LNCaP clone FGC (cell line): Measurements from ENCODE around the gene NPW.

Source experiments
- DNase-seq: peaks from one replicate; pipeline ENCODE4 v3.0.0-alpha.2; 2011; ENCODE audit warnings: low read depth
- H3K4me3 ChIP-seq: 2 replicates; pipeline ENCODE4 v1.5.1; 2011; ENCODE audit warnings: mild to moderate bottlenecking, low read depth, low read length, control low read depth
- TF ChIP-seq, protein P1 (sequence below): IDR thresholded peaks from 2 replicates; pipeline ENCODE4 v1.5.1; 2012; ENCODE audit warnings: mild to moderate bottlenecking; ENCODE audit not compliant: control insufficient read depth, insufficient read depth; ENCODE audit errors: extremely low read depth

The NPW gene

DNA sequence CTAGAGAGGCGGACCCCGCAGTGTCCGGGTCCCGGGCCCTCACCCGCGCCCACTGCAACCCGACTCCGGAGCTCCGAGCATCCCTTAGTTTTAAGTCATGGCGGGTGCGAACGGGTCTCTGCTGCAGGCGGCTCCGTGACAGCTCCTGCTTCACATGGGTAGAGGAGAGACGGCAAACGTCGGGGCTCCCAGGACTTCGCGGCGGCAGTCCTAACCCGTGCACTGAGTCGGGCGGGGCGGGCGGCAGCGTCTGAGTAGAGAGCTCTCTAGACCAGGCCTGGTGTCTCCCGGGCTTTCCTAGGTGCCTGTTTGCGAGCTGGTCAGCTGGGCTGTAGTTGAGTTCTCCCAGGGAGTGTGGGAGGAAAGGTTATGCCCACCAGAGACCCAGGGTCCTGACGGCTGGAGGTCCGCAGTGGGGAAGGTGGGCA, 28.5 kb downstream of the NPW start:
- peak overlapping the region; percentile 93 for H3K4me3 ChIP-seq
- TF ChIP-seq, protein P1, sequence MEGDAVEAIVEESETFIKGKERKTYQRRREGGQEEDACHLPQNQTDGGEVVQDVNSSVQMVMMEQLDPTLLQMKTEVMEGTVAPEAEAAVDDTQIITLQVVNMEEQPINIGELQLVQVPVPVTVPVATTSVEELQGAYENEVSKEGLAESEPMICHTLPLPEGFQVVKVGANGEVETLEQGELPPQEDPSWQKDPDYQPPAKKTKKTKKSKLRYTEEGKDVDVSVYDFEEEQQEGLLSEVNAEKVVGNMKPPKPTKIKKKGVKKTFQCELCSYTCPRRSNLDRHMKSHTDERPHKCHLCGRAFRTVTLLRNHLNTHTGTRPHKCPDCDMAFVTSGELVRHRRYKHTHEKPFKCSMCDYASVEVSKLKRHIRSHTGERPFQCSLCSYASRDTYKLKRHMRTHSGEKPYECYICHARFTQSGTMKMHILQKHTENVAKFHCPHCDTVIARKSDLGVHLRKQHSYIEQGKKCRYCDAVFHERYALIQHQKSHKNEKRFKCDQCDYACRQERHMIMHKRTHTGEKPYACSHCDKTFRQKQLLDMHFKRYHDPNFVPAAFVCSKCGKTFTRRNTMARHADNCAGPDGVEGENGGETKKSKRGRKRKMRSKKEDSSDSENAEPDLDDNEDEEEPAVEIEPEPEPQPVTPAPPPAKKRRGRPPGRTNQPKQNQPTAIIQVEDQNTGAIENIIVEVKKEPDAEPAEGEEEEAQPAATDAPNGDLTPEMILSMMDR = no peak
- no peak for DNase-seq

DNA sequence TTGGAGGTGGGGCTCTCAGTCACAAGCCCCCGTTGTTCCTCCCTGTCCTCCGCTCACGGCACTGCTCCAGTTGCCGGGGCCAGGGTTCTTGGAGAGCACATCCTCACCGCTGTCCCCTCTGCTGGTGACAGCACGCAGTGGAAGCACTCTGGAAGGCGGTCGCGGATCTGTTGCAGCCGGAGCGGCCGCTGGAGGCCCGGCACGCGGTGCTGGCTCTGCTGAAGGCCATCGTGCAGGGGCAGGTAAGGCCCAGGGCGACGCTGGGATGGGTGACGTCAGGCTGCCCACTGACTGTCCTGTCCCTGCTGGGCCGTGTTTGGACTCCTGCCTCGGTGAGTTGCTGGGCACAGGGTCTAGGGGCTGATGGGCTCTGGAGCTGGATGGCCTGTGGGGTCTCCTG, 33.6 kb downstream of the NPW start:
- no peak overlapping the region for H3K4me3 ChIP-seq
- no peak for DNase-seq
- TF ChIP-seq, protein P1 = no peak

DNA sequence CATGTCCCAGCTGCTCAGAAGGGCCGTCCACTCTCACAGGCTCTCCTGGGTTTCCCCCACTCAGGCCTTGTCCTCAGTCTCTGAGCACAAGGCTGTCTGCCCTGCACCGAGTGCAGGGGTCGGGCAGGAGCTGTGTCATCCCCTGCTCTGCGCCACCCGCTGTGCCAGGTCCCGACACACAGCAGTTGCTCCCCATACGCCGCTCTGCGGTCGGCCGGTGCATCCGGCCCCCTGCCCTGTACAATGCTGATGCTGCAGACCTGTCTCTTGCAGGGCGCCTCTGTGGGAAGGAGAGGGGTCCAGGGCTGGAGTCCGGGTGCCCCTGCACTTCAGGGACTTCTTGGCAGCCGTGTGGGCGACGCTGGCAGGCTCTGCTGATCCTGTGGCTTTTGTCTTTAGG, 34.3 kb downstream of the NPW start:
- no peak for DNase-seq
- no peak overlapping the region for H3K4me3 ChIP-seq
- TF ChIP-seq, protein P1 = no peak

DNA sequence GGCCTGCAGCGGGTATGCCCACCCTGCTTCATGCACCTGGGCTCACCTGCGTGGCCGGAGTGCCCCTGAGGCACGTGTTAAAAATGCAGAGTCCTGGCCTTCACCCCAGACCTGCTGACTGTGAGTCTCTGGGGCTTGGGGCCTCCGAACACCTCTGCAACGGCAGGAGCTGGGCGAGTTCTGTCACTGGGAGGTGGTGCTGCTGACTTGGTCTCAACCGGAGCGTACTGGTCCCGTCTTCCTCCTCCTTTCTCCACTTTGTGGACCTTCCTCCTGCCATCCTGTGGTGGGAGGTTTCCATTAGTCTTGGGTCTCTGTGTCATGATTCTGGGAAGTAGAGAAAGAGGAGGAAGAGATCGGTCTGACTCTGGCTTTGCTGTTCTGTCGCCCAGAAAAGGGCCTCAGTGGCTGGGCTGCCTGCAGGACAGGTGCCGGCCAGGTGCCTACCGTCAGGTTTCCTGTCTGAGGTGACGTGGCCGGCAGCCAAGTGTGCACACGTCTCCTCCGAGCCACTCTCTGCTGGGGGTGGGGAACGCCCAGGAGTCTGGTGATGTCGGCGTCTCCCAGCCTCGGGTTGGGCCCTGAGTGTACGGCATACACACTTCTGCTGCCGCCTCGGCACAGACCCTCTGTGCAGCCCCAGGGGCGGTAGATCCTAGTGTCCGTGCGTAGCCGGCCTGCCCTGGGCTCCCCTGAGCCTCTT, 35.1 kb downstream of the NPW start:
- TF ChIP-seq, protein P1 = no peak
- no peak overlapping the region for H3K4me3 ChIP-seq
- DNase-seq = peak; percentile 85

DNA sequence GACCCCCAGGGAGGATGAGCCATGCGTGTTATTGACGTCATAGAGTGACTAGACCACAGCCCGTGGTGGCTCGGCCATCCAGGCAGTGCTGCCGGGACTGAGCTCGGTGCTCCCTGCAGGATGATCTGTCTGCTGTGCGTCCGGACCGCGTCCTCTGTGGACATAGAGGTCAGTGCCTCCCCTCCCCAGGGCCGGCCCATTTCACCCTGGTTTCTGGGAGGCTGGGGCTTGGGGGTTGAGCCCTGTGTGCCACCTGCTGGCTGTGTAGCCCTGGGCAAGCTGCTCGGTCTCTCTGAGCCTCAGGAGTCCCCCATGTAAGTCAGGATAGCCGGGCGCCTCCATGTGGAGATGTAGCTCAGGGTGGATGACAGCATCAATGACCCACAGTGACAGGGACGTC, 36.5 kb downstream of the NPW start:
- H3K4me3 ChIP-seq = no peak overlapping the region
- no peak for DNase-seq
- TF ChIP-seq, protein P1 = no peak

- no peak for DNase-seq
- no peak overlapping the region for H3K4me3 ChIP-seq
- TF ChIP-seq, protein P1 = no peak
These were observed 37.3 kb downstream of the NPW start for GRCh38 chr16:2056681-2057407.

DNA sequence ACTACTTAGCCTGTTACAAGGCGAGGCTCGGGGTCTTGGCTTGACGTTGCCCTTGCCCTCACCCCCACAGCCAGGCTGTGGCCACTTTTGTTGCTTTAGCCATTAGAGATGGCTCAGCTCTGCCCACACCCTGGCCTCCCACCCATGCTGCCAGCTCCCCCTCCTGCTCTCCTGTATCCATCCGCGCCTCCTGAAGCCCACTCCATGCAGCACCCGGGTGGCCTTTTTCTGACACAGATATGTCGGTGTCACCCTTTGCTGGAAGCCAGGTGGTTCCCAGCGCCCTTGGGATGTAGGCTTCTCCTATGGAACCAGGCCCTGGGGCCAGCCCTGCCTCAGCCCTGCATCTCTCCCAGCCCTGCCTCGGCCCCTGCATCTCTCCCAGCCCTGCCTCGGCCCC, 37.9 kb downstream of the NPW start:
- TF ChIP-seq, protein P1 = no peak
- no peak overlapping the region for H3K4me3 ChIP-seq
- no peak for DNase-seq
